Trophoblast cell (in vitro differentiated cells and primary cell): Measurements from ENCODE around the gene PER3.

ENCODE experiments used
- DNase-seq, 2 donors: peaks; one replicate each; pipeline ENCODE4 v3.0.0-alpha.2; 2016
- H2AFZ ChIP-seq: 2 replicates; pipeline ENCODE4 v1.6.1; 2013; ENCODE audit warnings: low read length, moderate library complexity, mild to moderate bottlenecking; ENCODE audit not compliant: insufficient read depth, poor library complexity
- H2AK5ac ChIP-seq: 2 replicates; pipeline ENCODE4 v1.6.1; 2013; ENCODE audit warnings: mild to moderate bottlenecking, low read length
- H2BK120ac ChIP-seq: 2 replicates; pipeline ENCODE4 v1.6.1; 2013; ENCODE audit warnings: low read length, mild to moderate bottlenecking, moderate library complexity; ENCODE audit not compliant: insufficient read depth, poor library complexity
- H2BK12ac ChIP-seq: 2 replicates; pipeline ENCODE4 v1.6.1; 2013; ENCODE audit warnings: mild to moderate bottlenecking, low read length, moderate library complexity
- H2BK5ac ChIP-seq: 2 replicates; pipeline ENCODE4 v1.6.1; 2013; ENCODE audit warnings: low read length, low read depth, moderate library complexity, mild to moderate bottlenecking; ENCODE audit not compliant: poor library complexity
- H3K14ac ChIP-seq: 2 replicates; pipeline ENCODE4 v1.6.1; 2013; ENCODE audit warnings: mild to moderate bottlenecking, low read length
- H3K18ac ChIP-seq: 2 replicates; pipeline ENCODE4 v1.6.1; 2013; ENCODE audit warnings: mild to moderate bottlenecking, low read length
- H3K23ac ChIP-seq: 2 replicates; pipeline ENCODE4 v1.6.1; 2013; ENCODE audit warnings: low read length
- H3K27ac ChIP-seq: 2 replicates; pipeline ENCODE4 v1.5.1; 2013; ENCODE audit warnings: low read depth, mild to moderate bottlenecking, inconsistent platforms, low read length, moderate library complexity
- H3K27me3 ChIP-seq: 2 replicates; pipeline ENCODE4 v1.6.1; 2013; ENCODE audit warnings: inconsistent platforms, mild to moderate bottlenecking, low read length, moderate library complexity; ENCODE audit not compliant: insufficient read depth
- H3K36me3 ChIP-seq, 2 experiments: 1 replicate in 1 of 2; 2 replicates in 1 of 2; pipeline ENCODE4 v1.6.1; 2013; ENCODE audit warnings: low read length in 2 of 2, mild to moderate bottlenecking in 2 of 2, moderate library complexity in 1 of 2; ENCODE audit not compliant: insufficient read depth in 2 of 2, control insufficient read depth in 1 of 2
- H3K4ac ChIP-seq: 2 replicates; pipeline ENCODE4 v1.6.1; 2013; ENCODE audit warnings: low read depth, mild to moderate bottlenecking, low read length, moderate library complexity
- H3K4me1 ChIP-seq, 2 experiments: 1 replicate in 1 of 2; 2 replicates in 1 of 2; pipeline ENCODE4 v1.6.1; 2013; ENCODE audit warnings: low read length in 2 of 2, mild to moderate bottlenecking in 2 of 2, moderate library complexity in 1 of 2; ENCODE audit not compliant: insufficient read depth in 2 of 2, control insufficient read depth in 1 of 2
- H3K4me2 ChIP-seq: 2 replicates; pipeline ENCODE4 v1.6.1; 2013; ENCODE audit warnings: inconsistent platforms, mild to moderate bottlenecking, low read length, moderate library complexity
- H3K4me3 ChIP-seq: 2 replicates; pipeline ENCODE4 v1.5.1; 2013; ENCODE audit warnings: mild to moderate bottlenecking, low read depth, low read length, inconsistent platforms
- H3K79me1 ChIP-seq: one replicate; pipeline ENCODE4 v1.6.1; 2013; ENCODE audit warnings: low read length
- H3K79me2 ChIP-seq: 2 replicates; pipeline ENCODE4 v1.6.1; 2013; ENCODE audit warnings: low read length, mild to moderate bottlenecking; ENCODE audit not compliant: control insufficient read depth, insufficient read depth, poor library complexity
- H3K9ac ChIP-seq: 2 replicates; pipeline ENCODE4 v1.6.1; 2013; ENCODE audit warnings: mild to moderate bottlenecking, low read length
- H3K9me3 ChIP-seq: 2 replicates; pipeline ENCODE4 v1.6.1; 2013; ENCODE audit warnings: low read depth, mild to moderate bottlenecking, control low read depth, inconsistent platforms, low read length; ENCODE audit not compliant: insufficient read depth
- H4K12ac ChIP-seq: 2 replicates; pipeline ENCODE4 v1.6.1; 2013; ENCODE audit warnings: low read depth, mild to moderate bottlenecking, low read length, moderate library complexity
- H4K8ac ChIP-seq: 2 replicates; pipeline ENCODE4 v1.6.1; 2013; ENCODE audit warnings: low read depth, mild to moderate bottlenecking, low read length, moderate library complexity
- H4K91ac ChIP-seq: one replicate; pipeline ENCODE4 v1.6.1; 2013; ENCODE audit warnings: low read depth, mild to moderate bottlenecking, low read length, moderate library complexity
- WGBS: extraction: QIAGEN DNeasy Blood & Tissue Kit; methylation state at CpG from one replicate; pipeline ENCODE4 v1.1.7; 2013; ENCODE audit warnings: missing lambda C conversion rate; ENCODE audit not compliant: insufficient read length, insufficient coverage; ENCODE audit errors: extremely low coverage; 5-methylcytosine and 5-hydroxymethylcytosine counted together

The PER3 gene

DNA sequence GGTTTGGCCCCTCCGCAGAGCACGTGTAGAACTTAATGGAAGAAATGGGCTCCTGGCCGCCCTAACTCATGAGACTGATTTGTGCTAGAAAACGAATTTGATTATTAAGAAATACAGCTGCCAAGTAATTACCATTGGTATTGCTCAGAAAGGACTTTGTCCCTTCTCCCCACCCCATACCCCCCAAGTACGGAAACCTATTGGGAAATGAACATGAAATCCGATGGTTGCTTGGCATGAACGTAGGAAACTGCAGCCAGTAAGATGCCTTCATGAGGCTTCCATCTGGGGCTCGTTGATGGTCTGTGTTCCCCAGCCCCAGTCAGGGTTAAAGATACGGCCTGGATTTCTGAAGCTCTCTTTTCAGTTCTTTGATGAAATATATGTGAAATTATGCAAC is 21.4 kb downstream of the PER3 start:
- H3K27me3 ChIP-seq, result no peaks in the 10 kb centered on the region
- no peaks in the 10 kb centered on the region for H3K4me1 ChIP-seq
- H3K9me3 ChIP-seq, result no peaks in the 10 kb centered on the region
- H2BK120ac ChIP-seq, result no peak overlapping the region
- H3K27ac ChIP-seq, result no peak overlapping the region
- no peak overlapping the region for H3K4me2 ChIP-seq
- DNase-seq, result no peak
- H3K23ac ChIP-seq, result no peak overlapping the region
- no peak overlapping the region for H2AK5ac ChIP-seq
- H3K79me2 ChIP-seq, result no peaks in the 10 kb centered on the region
- H3K79me1 ChIP-seq, result no peaks in the 10 kb centered on the region
- H3K9ac ChIP-seq, result no peak overlapping the region
- no peak overlapping the region for H3K14ac ChIP-seq
- H4K12ac ChIP-seq, result no peak overlapping the region
- H3K18ac ChIP-seq, result no peak overlapping the region
- no peak overlapping the region for H4K8ac ChIP-seq
- H3K4me3 ChIP-seq, result no peak overlapping the region
- H2BK5ac ChIP-seq, result no peak overlapping the region
- no peaks in the 10 kb centered on the region for H3K36me3 ChIP-seq
- no peak overlapping the region for H2AFZ ChIP-seq
- WGBS, result no CpG with 5 or more reads among the region's 9 CpGs
- no peak overlapping the region for H2BK12ac ChIP-seq
- no peak overlapping the region for H4K91ac ChIP-seq
- H3K4ac ChIP-seq, result no peak overlapping the region

DNA sequence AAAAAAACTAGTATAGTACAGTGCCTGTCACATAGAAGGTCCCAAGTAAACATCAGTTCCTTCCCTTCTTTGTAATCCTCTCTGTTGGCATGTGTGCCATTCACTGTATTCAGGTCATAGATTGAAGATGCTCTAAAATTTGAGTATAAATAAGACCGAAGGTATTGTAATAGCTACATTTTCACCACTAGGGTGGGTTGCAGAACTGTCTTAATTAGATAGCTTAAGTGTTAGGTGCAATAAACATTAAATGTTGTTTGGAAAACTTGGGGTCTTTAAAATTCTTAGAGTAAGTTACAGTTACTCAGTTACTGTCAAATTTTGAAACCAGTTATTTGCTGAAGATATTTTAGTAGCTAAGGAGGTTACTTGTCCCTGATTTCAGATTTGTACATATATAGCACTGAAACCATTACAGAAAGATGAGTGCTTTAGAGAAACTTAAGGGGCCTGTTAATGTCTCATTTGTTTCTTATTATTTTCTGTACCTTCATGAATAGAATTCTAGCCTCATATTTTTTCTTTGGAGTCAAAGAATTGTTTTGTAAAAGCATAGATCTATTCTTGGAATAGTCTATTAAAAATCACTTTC is 24.3 kb downstream of the PER3 start:
- H2AFZ ChIP-seq, result no peak overlapping the region
- H3K23ac ChIP-seq, result no peak overlapping the region
- no peaks in the 10 kb centered on the region for H3K36me3 ChIP-seq
- H2AK5ac ChIP-seq, result no peak overlapping the region
- no peak overlapping the region for H3K4me2 ChIP-seq
- DNase-seq, result peak in 1 of 2 donors; percentile 34
- no peak overlapping the region for H3K18ac ChIP-seq
- no peak overlapping the region for H2BK120ac ChIP-seq
- H3K9me3 ChIP-seq, result no peaks in the 10 kb centered on the region
- no peaks in the 10 kb centered on the region for H3K4me1 ChIP-seq
- no peaks in the 10 kb centered on the region for H3K27me3 ChIP-seq
- no peak overlapping the region for H4K91ac ChIP-seq
- no peaks in the 10 kb centered on the region for H3K79me1 ChIP-seq
- no peak overlapping the region for H2BK5ac ChIP-seq
- no peak overlapping the region for H4K12ac ChIP-seq
- H3K4ac ChIP-seq, result no peak overlapping the region
- no CpG with 5 or more reads among the region's 1 CpG for WGBS
- H3K4me3 ChIP-seq, result no peak overlapping the region
- no peak overlapping the region for H3K14ac ChIP-seq
- no peak overlapping the region for H4K8ac ChIP-seq
- H3K27ac ChIP-seq, result no peak overlapping the region
- no peak overlapping the region for H3K9ac ChIP-seq
- no peak overlapping the region for H2BK12ac ChIP-seq
- no peaks in the 10 kb centered on the region for H3K79me2 ChIP-seq

DNA sequence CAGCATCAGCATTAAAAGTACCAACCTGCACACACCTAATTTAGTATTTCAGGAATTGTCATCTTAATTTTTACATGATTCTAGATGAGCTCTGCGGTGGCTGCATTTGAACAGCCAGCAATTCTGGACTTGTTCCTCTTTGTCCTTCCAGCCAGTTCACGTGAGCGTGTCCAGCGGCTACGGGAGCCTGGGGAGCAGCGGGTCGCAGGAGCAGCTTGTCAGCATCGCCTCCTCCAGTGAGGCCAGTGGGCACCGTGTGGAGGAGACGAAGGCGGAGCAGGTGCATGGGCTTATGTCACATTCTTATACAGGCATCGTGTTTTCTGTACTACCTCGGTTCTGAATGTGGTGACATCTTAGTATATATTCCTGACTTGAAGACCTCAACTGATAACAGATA is 25.7 kb downstream of the PER3 start:
- no peaks in the 10 kb centered on the region for H3K79me1 ChIP-seq

DNA sequence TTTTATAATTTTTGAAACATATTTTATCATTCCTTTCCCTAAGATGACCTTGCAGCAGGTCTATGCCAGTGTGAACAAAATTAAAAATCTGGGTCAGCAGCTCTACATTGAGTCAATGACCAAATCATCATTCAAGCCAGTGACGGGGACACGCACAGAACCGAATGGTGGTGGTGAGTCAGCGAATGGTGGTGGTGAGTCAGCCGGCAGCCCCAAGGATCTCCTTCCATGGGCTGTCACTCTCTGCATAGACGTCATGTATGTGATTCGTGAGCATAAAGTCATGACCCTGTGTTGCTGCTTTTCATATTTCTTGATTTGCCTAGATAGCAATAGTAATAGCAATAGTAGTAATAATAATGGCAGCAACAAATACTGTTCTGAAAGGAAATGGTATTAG is 26.3 kb downstream of the PER3 start:
- H3K79me2 ChIP-seq, result no peaks in the 10 kb centered on the region
- no peak overlapping the region for H3K4ac ChIP-seq
- no peaks in the 10 kb centered on the region for H3K4me1 ChIP-seq
- H3K9ac ChIP-seq, result no peak overlapping the region
- H3K27me3 ChIP-seq, result no peaks in the 10 kb centered on the region
- H3K18ac ChIP-seq, result no peak overlapping the region
- no peak overlapping the region for H4K12ac ChIP-seq
- no peak overlapping the region for H3K4me2 ChIP-seq
- no peak overlapping the region for H3K4me3 ChIP-seq
- H3K9me3 ChIP-seq, result no peaks in the 10 kb centered on the region
- H2BK12ac ChIP-seq, result no peak overlapping the region
- H3K23ac ChIP-seq, result no peak overlapping the region
- H2BK5ac ChIP-seq, result no peak overlapping the region
- H3K27ac ChIP-seq, result no peak overlapping the region
- H3K36me3 ChIP-seq, result no peaks in the 10 kb centered on the region
- H2AFZ ChIP-seq, result no peak overlapping the region
- no peak overlapping the region for H4K91ac ChIP-seq
- no peak overlapping the region for H2BK120ac ChIP-seq
- H2AK5ac ChIP-seq, result no peak overlapping the region
- no peaks in the 10 kb centered on the region for H3K79me1 ChIP-seq
- H4K8ac ChIP-seq, result no peak overlapping the region
- DNase-seq, result peak; percentile 54 to 64
- WGBS, result no CpG with 5 or more reads among the region's 7 CpGs
- no peak overlapping the region for H3K14ac ChIP-seq

More for the DNA sequence above, 25.7 kb downstream of the PER3 start:
- no peak for DNase-seq
- H3K23ac ChIP-seq, result no peak overlapping the region
- H4K12ac ChIP-seq, result no peak overlapping the region
- WGBS, result no CpG with 5 or more reads among the region's 13 CpGs
- H3K4me2 ChIP-seq, result no peak overlapping the region
- no peak overlapping the region for H2AFZ ChIP-seq
- no peaks in the 10 kb centered on the region for H3K9me3 ChIP-seq
- H4K8ac ChIP-seq, result no peak overlapping the region
- H2BK5ac ChIP-seq, result no peak overlapping the region
- no peak overlapping the region for H3K4ac ChIP-seq
- H2BK120ac ChIP-seq, result no peak overlapping the region
- H3K79me2 ChIP-seq, result no peaks in the 10 kb centered on the region
- no peaks in the 10 kb centered on the region for H3K4me1 ChIP-seq
- H4K91ac ChIP-seq, result no peak overlapping the region
- no peaks in the 10 kb centered on the region for H3K36me3 ChIP-seq
- no peak overlapping the region for H3K4me3 ChIP-seq
- no peaks in the 10 kb centered on the region for H3K27me3 ChIP-seq
- H3K14ac ChIP-seq, result no peak overlapping the region
- H3K27ac ChIP-seq, result no peak overlapping the region
- H3K18ac ChIP-seq, result no peak overlapping the region
- H2BK12ac ChIP-seq, result no peak overlapping the region
- H3K9ac ChIP-seq, result no peak overlapping the region
- H2AK5ac ChIP-seq, result no peak overlapping the region
